Ascending aorta (tissue), 2 donors: ENCODE data around the gene SAMD4B. TPM values are rescaled to one million over a fixed set of nuclear protein-coding genes. Genes with fewer than 3 reads are reported as not detected.

ENCODE experiments used
- DNase-seq, 2 donors: peaks; one replicate each; pipeline ENCODE4 v3.0.0-alpha.2; 2019; ENCODE audit warnings: low spot score in 2 of 2
- H3K27ac ChIP-seq, 2 donors: fragments of 200-600 bp; sonication (generic); one replicate each; pipeline ENCODE4 v1.5.1; 2016 to 2017; ENCODE audit warnings: mild to moderate bottlenecking in 1 of 2
- H3K27me3 ChIP-seq: fragments of 200-600 bp; sonication (generic); one replicate; pipeline ENCODE4 v1.5.1; 2017
- H3K36me3 ChIP-seq, 2 donors: fragments of 200-600 bp; sonication (generic); one replicate each; pipeline ENCODE4 v1.5.1; 2016
- H3K4me1 ChIP-seq, 2 donors: fragments of 200-600 bp; sonication (generic); one replicate each; pipeline ENCODE4 v1.5.1; 2016 to 2017; ENCODE audit warnings: mild to moderate bottlenecking in 1 of 2
- H3K4me3 ChIP-seq, 2 donors: fragments of 200-600 bp; sonication (generic); one replicate each; pipeline ENCODE4 v1.5.1; 2016 to 2017; ENCODE audit warnings: mild to moderate bottlenecking in 1 of 2
- H3K9me3 ChIP-seq, 2 donors: fragments of 200-600 bp; sonication (generic); one replicate each; pipeline ENCODE4 v1.5.1; 2016
- CTCF ChIP-seq, 3 experiments: fragments of 200-600 bp in 2 of 3; fragments of 450-650 bp in 1 of 3; sonication (generic) in 2 of 3; IDR thresholded peaks; one replicate each; pipeline ENCODE4 v1.5.1; 2016 to 2019; ENCODE audit warnings: antibody characterized with exemption in 3 of 3, mild to moderate bottlenecking in 1 of 3, moderate library complexity in 1 of 3
- intact Hi-C: fragments of 100-400 bp; cut with DNase I; formaldehyde crosslinking; loops from one replicate; pipeline ENCODE4 v1.15.1; 2023
- total RNA-seq: library from RNA; depleted of rRNA; stranded (reverse); fragments of >200 nt; gene quantifications from one replicate; pipeline ENCODE4 v1.1.0, GENCODE V29; 2016

Gene SAMD4B
- total RNA-seq, 1 donor from 2014 or later = 358 TPM

- TF ChIP-seq CTCF (IDR thresholded peaks at IDR 0.05) = no peak
- no peak overlapping the region for H3K4me3 ChIP-seq
- intact Hi-C loops = no loop called here
- no peak overlapping the region for H3K27ac ChIP-seq
- no peaks in the 10 kb centered on the region for H3K27me3 ChIP-seq
- DNase-seq = no peak
- peaks cover 22 to 51% of the 10 kb centered on the region in 2 donors for H3K36me3 ChIP-seq
- H3K9me3 ChIP-seq = no peaks in the 10 kb centered on the region
- H3K4me1 ChIP-seq = peaks cover 15 to 21% of the 10 kb centered on the region in 2 donors
Measured at GRCh38 chr19:39369200-39369599, 27.0 kb downstream of the SAMD4B start.

- no peaks in the 10 kb centered on the region for H3K27me3 ChIP-seq
- no peak for DNase-seq
- no peaks in the 10 kb centered on the region for H3K9me3 ChIP-seq
- H3K27ac ChIP-seq = peak overlapping the region; percentile 96
- peaks cover 25 to 62% of the 10 kb centered on the region in 2 donors for H3K36me3 ChIP-seq
- TF ChIP-seq CTCF (IDR thresholded peaks at IDR 0.05) = no peak
- H3K4me1 ChIP-seq = peaks cover 15 to 24% of the 10 kb centered on the region in 2 donors
- intact Hi-C loops = no loop called here
- H3K4me3 ChIP-seq = no peak overlapping the region
Measured at GRCh38 chr19:39370735-39371134, 28.5 kb downstream of the SAMD4B start.

- intact Hi-C loops = loop anchor here (1.0 to 2.0 kb wide), 2 partner anchors 19 to 29 kb away; partner anchors contain the start of genes MED29, PAF1 and SAMD4B
- H3K36me3 ChIP-seq = peaks cover 36 to 67% of the 10 kb centered on the region in 2 donors
- peak; percentile 41 to 93 for DNase-seq
- no peak for TF ChIP-seq CTCF (IDR thresholded peaks at IDR 0.05)
- no peaks in the 10 kb centered on the region for H3K27me3 ChIP-seq
- peak overlapping the region; percentile 96 for H3K27ac ChIP-seq
- H3K9me3 ChIP-seq = no peaks in the 10 kb centered on the region
- peak overlapping the region; percentile 20 to 33 for H3K4me3 ChIP-seq
- peaks cover 15 to 24% of the 10 kb centered on the region in 2 donors for H3K4me1 ChIP-seq
Measured at GRCh38 chr19:39372047-39372802, 30.0 kb downstream of the SAMD4B start.

- Histone ChIP-seq H3K4me3 (peak overlapping the region; percentile 20 to 33), H3K9me3 (no peaks in the 10 kb centered on the region), H3K27me3 (no peaks in the 10 kb centered on the region), H3K4me1 (peaks cover 15 to 24% of the 10 kb centered on the region in 2 donors), H3K36me3 (peaks cover 43 to 70% of the 10 kb centered on the region in 2 donors), H3K27ac (peak overlapping the region; percentile 96)
- intact Hi-C loops = loop anchor here (1.0 to 2.0 kb wide), 2 partner anchors 18 to 30 kb away; partner anchors contain the start of genes MED29, PAF1 and SAMD4B
- TF ChIP-seq CTCF (IDR thresholded peaks at IDR 0.05) = no peak
- DNase-seq = no peak
Measured at GRCh38 chr19:39372941-39373340, 30.7 kb downstream of the SAMD4B start.

GRCh38 chr19:39375929-39376328 lies 33.7 kb downstream of the SAMD4B start:
- intact Hi-C loops = no loop called here
- Histone ChIP-seq H3K4me3 (no peak overlapping the region), H3K27ac (peak overlapping the region in 1 of 2 donors; percentile 96), H3K36me3 (peaks cover 58 to 70% of the 10 kb centered on the region in 2 donors), H3K27me3 (no peaks in the 10 kb centered on the region), H3K9me3 (no peaks in the 10 kb centered on the region), H3K4me1 (peaks cover 15 to 24% of the 10 kb centered on the region in 2 donors)
- TF ChIP-seq CTCF (IDR thresholded peaks at IDR 0.05) = no peak
- no peak for DNase-seq
